Osteoblast (primary cell): Measurements from ENCODE around the gene CACNA1D. TPM values are rescaled to one million over a fixed set of nuclear protein-coding genes. Genes with fewer than 3 reads are reported as not detected.

Experiments used
- DNase-seq: peaks from one replicate; pipeline ENCODE4 v3.0.0; 2011; ENCODE audit warnings: low spot score, mixed read lengths; ENCODE audit not compliant: insufficient read length; ENCODE audit errors: missing footprints
- H2AFZ ChIP-seq: 2 replicates; pipeline ENCODE4 v1.6.0; 2011; ENCODE audit warnings: mild to moderate bottlenecking, low read length
- H3K27ac ChIP-seq: 2 replicates; pipeline ENCODE4 v1.5.1; 2011; ENCODE audit warnings: mild to moderate bottlenecking, low read depth, low read length, moderate library complexity
- H3K27me3 ChIP-seq: 2 replicates; pipeline ENCODE4 v1.6.0; 2012; ENCODE audit warnings: mild to moderate bottlenecking, control low read depth, inconsistent platforms, low read length, moderate library complexity; ENCODE audit not compliant: insufficient read depth
- H3K36me3 ChIP-seq: 2 replicates; pipeline ENCODE4 v1.5.1; 2011; ENCODE audit warnings: mild to moderate bottlenecking, low read length, control low read depth, moderate library complexity; ENCODE audit not compliant: insufficient read depth
- H3K4me1 ChIP-seq: 2 replicates; pipeline ENCODE4 v1.5.1; 2011; ENCODE audit warnings: mild to moderate bottlenecking, low read length, control low read depth, moderate library complexity; ENCODE audit not compliant: insufficient read depth
- H3K4me2 ChIP-seq: 2 replicates; pipeline ENCODE4 v1.6.0; 2011; ENCODE audit warnings: mild to moderate bottlenecking, low read length; ENCODE audit not compliant: insufficient read depth
- H3K4me3 ChIP-seq: fragments of 200-600 bp; sonication (generic); 3 replicates; pipeline ENCODE4 v1.5.1; 2012; ENCODE audit warnings: mild to moderate bottlenecking, low read length, inconsistent platforms; ENCODE audit not compliant: insufficient read depth
- H3K79me2 ChIP-seq: 2 replicates; pipeline ENCODE4 v1.6.0; 2012; ENCODE audit warnings: mild to moderate bottlenecking, low read length, control low read depth, inconsistent platforms; ENCODE audit not compliant: insufficient read depth
- H3K9me3 ChIP-seq: 2 replicates; pipeline ENCODE4 v1.5.1; 2011; ENCODE audit warnings: low read depth, low read length, control low read depth
- H4K20me1 ChIP-seq: 2 replicates; pipeline ENCODE4 v1.6.0; 2012; ENCODE audit warnings: mild to moderate bottlenecking, low read length, control low read depth; ENCODE audit not compliant: insufficient read depth
- total RNA-seq: library from RNA; depleted of rRNA; stranded (reverse); fragments of >200 nt; gene quantifications from 2 replicates; pipeline ENCODE4 v1.2.3, GENCODE V29; 2012
- TF ChIP-seq, protein P1 (sequence below): IDR thresholded peaks from 2 replicates; pipeline ENCODE4 v1.5.1; 2011; ENCODE audit warnings: mild to moderate bottlenecking, low read depth, low read length, moderate library complexity; ENCODE audit errors: extremely low read depth

The CACNA1D gene
- total RNA-seq, 1 donor, result under 0.01 TPM

DNA sequence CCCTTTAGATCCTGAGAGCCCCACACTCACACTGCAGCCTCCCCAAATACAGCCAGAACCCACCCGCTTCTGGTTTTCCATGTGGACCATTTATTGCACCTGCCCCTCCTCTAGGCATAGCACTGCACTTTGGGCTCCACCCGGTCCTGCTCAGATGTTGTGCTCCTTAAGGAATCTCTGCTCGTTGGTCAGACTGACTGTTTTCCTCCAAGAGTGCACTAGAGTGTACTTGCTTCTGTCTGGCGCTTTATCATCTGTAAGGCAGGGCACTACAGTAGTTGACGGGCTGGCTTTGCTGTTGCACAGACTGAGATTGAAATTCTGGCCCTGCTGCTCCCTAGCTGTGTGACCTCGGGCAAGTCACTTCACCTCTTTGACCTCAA, 124.1 kb downstream of the CACNA1D start:
- Histone ChIP-seq H3K79me2 (no peaks in the 10 kb centered on the region), H3K27me3 (no peaks in the 10 kb centered on the region), H2AFZ (no peak overlapping the region)

DNA sequence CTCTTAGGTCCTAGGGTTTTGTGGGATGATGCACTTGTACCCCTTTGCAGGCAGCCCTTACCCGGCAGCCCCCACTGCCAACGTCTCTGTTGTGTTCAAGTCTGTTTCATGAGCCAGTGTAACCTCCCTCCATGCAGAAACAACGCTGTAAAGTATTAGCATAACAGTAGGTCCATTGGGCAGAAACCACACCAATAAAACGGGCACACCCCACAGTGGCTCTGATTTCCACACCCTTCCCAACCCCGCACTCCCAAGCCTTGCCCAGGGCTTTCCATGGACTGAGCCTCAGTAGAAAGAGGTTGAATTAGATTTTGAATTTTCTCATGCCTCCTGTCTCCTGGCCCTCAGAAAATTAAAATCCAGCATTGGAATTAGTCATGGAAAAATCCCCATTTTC, 124.5 kb downstream of the CACNA1D start:
- Histone ChIP-seq H3K4me2 (no peak overlapping the region), H3K27me3 (no peaks in the 10 kb centered on the region)
- TF ChIP-seq, protein P1, sequence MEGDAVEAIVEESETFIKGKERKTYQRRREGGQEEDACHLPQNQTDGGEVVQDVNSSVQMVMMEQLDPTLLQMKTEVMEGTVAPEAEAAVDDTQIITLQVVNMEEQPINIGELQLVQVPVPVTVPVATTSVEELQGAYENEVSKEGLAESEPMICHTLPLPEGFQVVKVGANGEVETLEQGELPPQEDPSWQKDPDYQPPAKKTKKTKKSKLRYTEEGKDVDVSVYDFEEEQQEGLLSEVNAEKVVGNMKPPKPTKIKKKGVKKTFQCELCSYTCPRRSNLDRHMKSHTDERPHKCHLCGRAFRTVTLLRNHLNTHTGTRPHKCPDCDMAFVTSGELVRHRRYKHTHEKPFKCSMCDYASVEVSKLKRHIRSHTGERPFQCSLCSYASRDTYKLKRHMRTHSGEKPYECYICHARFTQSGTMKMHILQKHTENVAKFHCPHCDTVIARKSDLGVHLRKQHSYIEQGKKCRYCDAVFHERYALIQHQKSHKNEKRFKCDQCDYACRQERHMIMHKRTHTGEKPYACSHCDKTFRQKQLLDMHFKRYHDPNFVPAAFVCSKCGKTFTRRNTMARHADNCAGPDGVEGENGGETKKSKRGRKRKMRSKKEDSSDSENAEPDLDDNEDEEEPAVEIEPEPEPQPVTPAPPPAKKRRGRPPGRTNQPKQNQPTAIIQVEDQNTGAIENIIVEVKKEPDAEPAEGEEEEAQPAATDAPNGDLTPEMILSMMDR, result no peak

More for the DNA sequence above, 124.1 kb downstream of the CACNA1D start:
- TF ChIP-seq, protein P1, result no peak
- no peak overlapping the region for H3K4me3 ChIP-seq
- H3K4me1 ChIP-seq, result no peaks in the 10 kb centered on the region
- no peaks in the 10 kb centered on the region for H4K20me1 ChIP-seq
- H3K27ac ChIP-seq, result no peak overlapping the region
- H3K9me3 ChIP-seq, result no peaks in the 10 kb centered on the region
- no peak overlapping the region for H3K4me2 ChIP-seq
- H3K36me3 ChIP-seq, result no peaks in the 10 kb centered on the region
- no peak for DNase-seq

DNA sequence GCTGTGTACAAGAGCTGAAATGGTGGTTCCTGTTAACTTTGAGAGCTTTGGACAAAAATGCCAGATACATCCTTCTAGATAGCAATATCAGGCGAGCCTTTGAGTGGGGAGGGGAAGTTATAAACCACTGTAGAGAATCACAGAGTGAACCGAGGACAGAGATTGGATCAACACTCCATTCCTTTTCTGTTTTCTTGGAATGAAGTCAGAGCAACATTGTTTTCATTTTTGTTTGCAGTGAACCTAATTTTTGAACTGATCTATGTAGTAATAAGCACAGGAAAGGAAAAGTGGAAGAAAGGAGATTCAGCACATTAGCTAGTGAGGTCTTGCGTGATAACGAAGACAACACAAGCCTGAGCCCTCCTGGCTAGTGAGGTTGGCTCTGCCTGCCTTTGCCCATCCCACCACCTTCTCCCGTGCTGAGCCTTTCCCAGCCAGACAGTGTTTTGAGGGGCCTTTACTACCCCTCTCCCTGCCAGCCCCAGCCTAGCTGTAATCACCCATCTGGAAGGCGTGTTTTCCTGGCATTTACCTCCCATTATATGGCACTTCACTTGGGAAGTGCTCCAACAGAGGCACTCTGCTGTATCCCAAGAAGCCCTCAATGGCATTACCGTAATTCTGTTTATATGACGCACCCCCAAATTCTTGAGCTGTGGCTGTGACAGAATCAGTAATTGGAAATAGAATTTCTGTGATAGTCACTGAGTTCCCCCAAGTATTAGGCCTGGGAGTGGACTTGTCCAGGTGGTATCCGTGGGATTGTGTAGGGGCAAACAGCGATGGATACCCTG, 129.8 kb downstream of the CACNA1D start:
- Histone ChIP-seq H3K4me2 (no peak overlapping the region), H2AFZ (no peak overlapping the region), H3K4me1 (no peaks in the 10 kb centered on the region), H3K9me3 (no peaks in the 10 kb centered on the region), H3K36me3 (no peaks in the 10 kb centered on the region), H3K27ac (no peak overlapping the region), H3K79me2 (no peaks in the 10 kb centered on the region), H3K27me3 (no peaks in the 10 kb centered on the region), H3K4me3 (no peak overlapping the region), H4K20me1 (no peaks in the 10 kb centered on the region)
- DNase-seq, result no peak
- TF ChIP-seq, protein P1, result no peak

More for the DNA sequence above, 124.5 kb downstream of the CACNA1D start:
- no peak for DNase-seq
- no peaks in the 10 kb centered on the region for H3K79me2 ChIP-seq
- H3K4me1 ChIP-seq, result no peaks in the 10 kb centered on the region
- H3K9me3 ChIP-seq, result no peaks in the 10 kb centered on the region
- no peak overlapping the region for H3K27ac ChIP-seq
- no peaks in the 10 kb centered on the region for H4K20me1 ChIP-seq
- no peak overlapping the region for H3K4me3 ChIP-seq
- no peaks in the 10 kb centered on the region for H3K36me3 ChIP-seq
- H2AFZ ChIP-seq, result no peak overlapping the region

DNA sequence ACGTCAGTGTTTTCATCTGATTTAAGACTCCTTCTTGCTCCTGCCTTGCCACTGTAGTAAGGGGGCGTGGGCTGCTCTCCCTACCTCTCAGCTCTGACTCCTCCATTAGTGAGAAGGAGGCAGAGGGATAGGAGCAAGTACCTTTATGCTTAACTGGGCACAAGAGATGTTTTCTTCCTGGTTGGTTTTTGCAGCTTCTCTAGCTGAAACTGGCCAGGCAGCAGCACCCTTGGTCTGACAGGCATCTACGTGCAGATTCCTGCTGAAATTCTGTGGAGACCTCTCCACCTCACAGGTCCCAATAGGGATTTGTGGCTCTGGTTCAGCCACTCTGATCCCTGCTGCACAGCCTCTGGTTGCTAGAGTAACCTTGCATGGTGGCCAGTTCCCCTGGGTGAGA, 132.5 kb downstream of the CACNA1D start:
- Histone ChIP-seq H3K4me2 (no peak overlapping the region), H3K27me3 (no peaks in the 10 kb centered on the region)

More for the DNA sequence above, 132.5 kb downstream of the CACNA1D start:
- no peaks in the 10 kb centered on the region for H3K4me1 ChIP-seq
- H4K20me1 ChIP-seq, result no peaks in the 10 kb centered on the region
- H3K36me3 ChIP-seq, result no peaks in the 10 kb centered on the region
- TF ChIP-seq, protein P1, result no peak
- H3K9me3 ChIP-seq, result no peaks in the 10 kb centered on the region
- H3K4me3 ChIP-seq, result no peak overlapping the region
- H2AFZ ChIP-seq, result no peak overlapping the region
- H3K79me2 ChIP-seq, result no peaks in the 10 kb centered on the region
- no peak overlapping the region for H3K27ac ChIP-seq
- no peak for DNase-seq
